Measurements from ENCODE around the gene DSCAM.

- TF ChIP-seq POLR2A (IDR thresholded peaks at IDR 0.05) (no peak), CTCF (IDR thresholded peaks at IDR 0.05 in 4 of 5, conservative IDR thresholded peaks at IDR 0.05 in 1 of 5) (no peak)
These were observed 117.1 kb downstream of the DSCAM start for GRCh38 chr21:40729761-40730425.
